ENCODE data around the gene ANKS1B.

ANKS1B gene

DNA sequence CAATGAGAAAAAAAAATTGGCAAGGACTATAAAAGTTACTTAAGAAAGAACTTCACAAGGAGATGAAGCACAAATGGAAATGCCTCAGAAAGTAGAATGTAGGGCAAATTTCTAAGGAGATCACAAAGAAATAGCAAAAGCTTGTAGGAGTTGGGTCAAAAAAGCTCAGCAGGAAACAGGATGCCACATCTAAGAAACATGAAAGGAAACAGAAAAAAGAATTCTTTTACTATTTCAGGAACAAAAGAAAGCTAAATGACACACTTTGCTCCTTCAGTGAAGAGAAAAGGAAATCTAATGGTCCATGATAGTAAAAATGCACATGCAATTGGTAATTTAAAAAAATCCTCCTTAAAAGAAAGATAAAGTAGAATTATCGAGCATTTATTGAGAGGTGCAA is 789.3 kb downstream of the ANKS1B start:
- TF ChIP-seq, protein P1, sequence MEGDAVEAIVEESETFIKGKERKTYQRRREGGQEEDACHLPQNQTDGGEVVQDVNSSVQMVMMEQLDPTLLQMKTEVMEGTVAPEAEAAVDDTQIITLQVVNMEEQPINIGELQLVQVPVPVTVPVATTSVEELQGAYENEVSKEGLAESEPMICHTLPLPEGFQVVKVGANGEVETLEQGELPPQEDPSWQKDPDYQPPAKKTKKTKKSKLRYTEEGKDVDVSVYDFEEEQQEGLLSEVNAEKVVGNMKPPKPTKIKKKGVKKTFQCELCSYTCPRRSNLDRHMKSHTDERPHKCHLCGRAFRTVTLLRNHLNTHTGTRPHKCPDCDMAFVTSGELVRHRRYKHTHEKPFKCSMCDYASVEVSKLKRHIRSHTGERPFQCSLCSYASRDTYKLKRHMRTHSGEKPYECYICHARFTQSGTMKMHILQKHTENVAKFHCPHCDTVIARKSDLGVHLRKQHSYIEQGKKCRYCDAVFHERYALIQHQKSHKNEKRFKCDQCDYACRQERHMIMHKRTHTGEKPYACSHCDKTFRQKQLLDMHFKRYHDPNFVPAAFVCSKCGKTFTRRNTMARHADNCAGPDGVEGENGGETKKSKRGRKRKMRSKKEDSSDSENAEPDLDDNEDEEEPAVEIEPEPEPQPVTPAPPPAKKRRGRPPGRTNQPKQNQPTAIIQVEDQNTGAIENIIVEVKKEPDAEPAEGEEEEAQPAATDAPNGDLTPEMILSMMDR (IDR thresholded peaks at IDR 0.05): no peak

DNA sequence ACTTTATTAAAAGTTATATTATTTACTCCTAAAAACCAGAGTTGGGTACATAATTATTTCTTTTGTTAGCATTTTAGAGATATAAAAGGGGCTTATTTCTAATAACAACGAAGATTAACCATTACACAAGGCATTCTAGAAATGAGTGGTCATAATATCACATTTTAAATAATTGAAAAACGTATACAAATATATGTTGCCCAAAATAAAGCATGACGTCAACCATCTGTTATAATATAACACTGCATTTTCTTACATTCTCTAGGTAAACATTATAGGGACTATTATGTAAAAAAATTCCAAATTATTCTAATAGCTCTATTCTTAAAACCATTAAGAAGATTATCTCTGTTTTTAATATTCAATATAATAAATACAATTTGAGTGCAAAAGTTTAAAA is 792.2 kb downstream of the ANKS1B start:
- TF ChIP-seq, protein P1 (IDR thresholded peaks at IDR 0.05): no peak

DNA sequence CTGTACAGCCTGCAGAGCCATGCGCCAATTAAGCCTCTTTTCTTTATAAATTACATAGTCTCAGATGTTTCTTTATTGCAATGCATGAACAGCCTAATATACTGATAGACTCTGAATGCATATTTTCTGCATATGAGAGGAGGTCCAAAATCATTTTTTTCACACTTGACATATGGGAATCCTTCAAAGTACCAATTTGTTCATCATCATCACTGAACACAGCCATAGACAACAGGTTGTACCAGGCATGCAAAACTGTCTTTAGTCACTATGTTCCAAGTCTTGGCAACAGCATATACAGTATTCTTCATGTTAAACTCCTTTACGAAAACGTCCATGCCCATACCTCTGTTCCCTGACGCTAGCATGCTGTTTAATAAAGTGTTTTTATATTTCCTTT is 807.9 kb downstream of the ANKS1B start:
- TF ChIP-seq, protein P1 (IDR thresholded peaks at IDR 0.05): no peak

DNA sequence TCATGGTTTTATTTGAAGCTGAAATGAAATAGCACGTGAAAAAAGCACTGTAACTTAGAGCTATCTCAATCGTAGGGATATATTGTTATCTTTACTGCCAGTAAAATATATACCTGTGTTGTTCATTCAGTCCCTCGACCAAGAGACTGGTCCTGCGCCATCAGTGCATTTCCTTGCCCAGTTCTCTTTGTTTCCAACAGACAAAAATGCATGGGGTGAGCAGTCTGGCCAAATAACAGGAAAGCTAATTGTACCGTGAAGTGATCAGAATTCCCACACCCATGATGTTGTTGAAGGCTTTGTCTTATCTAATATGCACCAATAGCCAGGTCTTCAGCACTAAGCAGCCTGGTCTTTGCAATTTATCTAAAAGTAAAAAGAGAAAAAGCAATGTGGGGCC is 814.3 kb downstream of the ANKS1B start:
- TF ChIP-seq, protein P1 (IDR thresholded peaks at IDR 0.05): no peak

DNA sequence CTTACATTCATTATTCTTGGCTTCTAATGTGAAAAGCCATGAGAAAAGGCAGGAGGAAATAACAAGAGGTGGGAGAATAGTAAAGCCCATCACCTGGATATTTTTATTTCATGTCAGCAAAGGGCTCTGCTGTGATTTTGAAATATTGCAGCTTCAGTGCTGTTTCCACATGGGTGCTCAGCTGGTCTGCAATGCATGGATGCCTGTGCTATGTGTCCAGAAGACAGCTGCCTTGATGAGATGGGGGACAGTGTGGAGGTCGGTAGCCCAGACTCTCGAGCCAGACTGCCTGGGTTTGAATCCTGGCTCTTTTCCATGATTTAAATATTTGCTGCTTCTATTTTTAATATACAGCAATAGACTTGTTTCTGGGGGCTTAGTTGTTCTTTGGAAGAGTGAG is 814.7 kb downstream of the ANKS1B start:
- TF ChIP-seq, protein P1 (IDR thresholded peaks at IDR 0.05): no peak

DNA sequence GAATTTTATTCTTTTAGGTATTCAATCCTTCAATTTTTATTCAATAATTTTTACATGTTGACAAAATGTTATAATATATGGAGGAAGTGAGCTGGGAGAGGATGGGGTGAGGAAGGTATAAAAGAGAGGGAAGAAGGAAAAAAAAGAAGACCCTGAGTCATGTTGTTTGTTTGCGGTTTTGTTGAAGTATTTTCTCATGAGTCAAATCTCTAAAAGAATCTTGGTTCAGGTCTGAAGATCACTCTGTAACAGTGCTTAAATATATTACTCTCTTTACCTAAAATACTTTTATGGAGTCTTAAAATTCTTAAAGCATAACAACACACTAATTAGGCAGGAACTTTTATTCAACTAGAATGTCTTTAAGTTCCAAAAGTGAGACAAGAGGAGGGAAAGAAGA is 826.8 kb downstream of the ANKS1B start:
- TF ChIP-seq, protein P1 (IDR thresholded peaks at IDR 0.05): no peak

DNA sequence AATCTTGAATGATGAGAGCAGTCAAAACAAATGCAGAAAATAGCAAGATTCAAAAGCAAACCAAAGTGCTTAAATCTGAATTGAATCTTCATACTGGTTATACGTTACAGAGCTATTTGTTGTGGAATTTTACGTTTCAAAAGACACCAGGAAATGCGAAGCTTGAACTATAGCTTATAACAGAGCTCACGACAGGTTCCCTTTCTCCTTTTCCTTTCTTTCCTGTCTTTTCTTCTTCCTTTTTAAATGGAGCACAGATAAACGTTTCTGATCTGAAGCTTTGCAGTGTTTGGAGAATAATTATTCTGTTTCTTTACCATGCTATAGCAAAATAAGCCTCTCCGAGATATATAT is 829.8 kb downstream of the ANKS1B start:
- TF ChIP-seq, protein P1 (IDR thresholded peaks at IDR 0.05): no peak

DNA sequence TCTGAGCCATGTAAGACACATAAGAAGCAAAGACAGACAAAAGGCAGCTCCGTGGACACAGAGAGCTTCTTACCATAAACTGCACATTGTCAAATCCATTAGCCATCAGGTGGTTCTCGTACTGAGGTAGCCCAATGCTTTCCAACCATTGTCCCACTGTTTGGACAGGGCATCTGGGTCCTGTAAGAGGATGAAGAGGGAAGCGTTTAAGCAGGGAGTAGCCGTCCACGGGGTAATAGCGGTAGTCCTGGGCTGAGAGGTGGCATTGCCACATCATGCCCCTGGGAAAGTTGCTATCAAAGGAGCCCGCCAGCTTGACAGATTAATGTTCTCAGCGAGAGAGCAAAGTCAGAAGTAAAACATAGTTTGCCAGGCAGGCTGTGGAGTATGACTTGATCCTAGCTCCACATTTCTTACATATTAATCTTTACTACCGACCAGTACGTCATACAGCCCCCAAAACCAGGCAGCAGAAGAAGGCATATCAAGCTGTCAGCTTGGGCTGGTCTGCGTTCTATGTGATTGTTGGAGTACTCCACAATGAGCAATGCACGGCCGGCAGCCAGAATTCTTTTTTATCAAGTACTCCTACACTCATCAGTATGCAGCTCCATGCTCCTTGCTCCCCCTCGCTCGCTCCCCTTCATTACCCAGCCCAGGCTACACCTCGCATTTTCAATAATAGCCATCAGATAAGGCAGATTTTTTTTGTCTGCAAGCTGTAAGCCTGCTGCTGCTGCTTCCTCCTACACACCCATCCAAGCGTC is 830.3 kb downstream of the ANKS1B start:
- TF ChIP-seq, protein P1 (IDR thresholded peaks at IDR 0.05): no peak
